Common myeloid progenitor, CD34-positive (primary cell): ENCODE results near the gene ITGA11.

Experiments
- CTCF ChIA-PET: fragments of 350-600 bp; sonication (Branson Sonifier 250); formaldehyde crosslinking; loops from one replicate; lab custom pipeline; 2021; ENCODE audit warnings: antibody characterized with exemption; lab: Charles Lee
- POLR2A ChIA-PET: fragments of 350-600 bp; sonication (Branson Sonifier 250); formaldehyde crosslinking; loops from one replicate; lab custom pipeline; 2021; ENCODE audit warnings: antibody characterized with exemption; lab: Charles Lee
- DNase-seq, 3 donors: peaks; one replicate each; pipeline versions ENCODE4 v3.0.0 to v3.0.0-alpha.2; 2013
- H3K27ac ChIP-seq, 2 experiments: 1 replicate in 1 of 2; 2 replicates in 1 of 2; pipeline ENCODE4 v1.7.0; 2013; ENCODE audit warnings: inconsistent platforms in 2 of 2, low read length in 2 of 2, mild to moderate bottlenecking in 2 of 2, low read depth in 1 of 2, moderate library complexity in 1 of 2; ENCODE audit not compliant: severe bottlenecking in 2 of 2, insufficient read depth in 1 of 2, poor library complexity in 1 of 2
- H3K27me3 ChIP-seq, 5 experiments: replicated peaks in 2 of 5; 1 replicate in 3 of 5; 2 replicates in 2 of 5; pipeline versions ENCODE4 v1.6.1 to v1.7.0; 2013; ENCODE audit warnings: low read length in 4 of 5, mild to moderate bottlenecking in 2 of 5, moderate library complexity in 2 of 5, inconsistent platforms in 1 of 5; ENCODE audit not compliant: insufficient read depth in 5 of 5, control insufficient read depth in 4 of 5
- H3K36me3 ChIP-seq, 4 experiments: 1 replicate in 2 of 4; 2 replicates in 2 of 4; pipeline versions ENCODE4 v1.6.1 to v1.7.0; 2013; ENCODE audit warnings: low read length in 3 of 4, control low read depth in 1 of 4, mild to moderate bottlenecking in 1 of 4; ENCODE audit not compliant: control insufficient read depth in 4 of 4, insufficient read depth in 4 of 4
- H3K4me1 ChIP-seq, 4 experiments: 1 replicate in 3 of 4; 2 replicates in 1 of 4; pipeline versions ENCODE4 v1.6.1 to v1.7.1; 2013; ENCODE audit warnings: low read length in 3 of 4, mild to moderate bottlenecking in 3 of 4, control low read depth in 1 of 4, inconsistent platforms in 1 of 4, moderate library complexity in 1 of 4; ENCODE audit not compliant: control insufficient read depth in 4 of 4, insufficient read depth in 4 of 4; ENCODE audit errors: control extremely low read depth in 1 of 4
- H3K4me3 ChIP-seq, 7 experiments: 1 replicate in 4 of 7; 2 replicates in 3 of 7; pipeline versions ENCODE4 v1.5.1 to v1.7.0; 2013; ENCODE audit warnings: mild to moderate bottlenecking in 7 of 7, low read length in 6 of 7, moderate library complexity in 6 of 7, inconsistent platforms in 2 of 7, low read depth in 2 of 7, control low read depth in 1 of 7; ENCODE audit not compliant: insufficient read depth in 4 of 7, control insufficient read depth in 1 of 7; ENCODE audit errors: extremely low read depth in 1 of 7
- H3K9me3 ChIP-seq, 5 experiments: 1 replicate in 4 of 5; 2 replicates in 1 of 5; pipeline versions ENCODE4 v1.6.1 to v1.7.1; 2013; ENCODE audit warnings: low read length in 4 of 5, mild to moderate bottlenecking in 2 of 5, inconsistent platforms in 1 of 5, low read depth in 1 of 5, moderate library complexity in 1 of 5; ENCODE audit not compliant: control insufficient read depth in 4 of 5, insufficient read depth in 2 of 5; ENCODE audit errors: control extremely low read depth in 1 of 5
- WGBS: methylation state at CpG from one replicate; pipeline ENCODE4 v1.1.5; 2013; ENCODE audit not compliant: insufficient coverage; 5-methylcytosine and 5-hydroxymethylcytosine counted together

ITGA11 gene

DNA sequence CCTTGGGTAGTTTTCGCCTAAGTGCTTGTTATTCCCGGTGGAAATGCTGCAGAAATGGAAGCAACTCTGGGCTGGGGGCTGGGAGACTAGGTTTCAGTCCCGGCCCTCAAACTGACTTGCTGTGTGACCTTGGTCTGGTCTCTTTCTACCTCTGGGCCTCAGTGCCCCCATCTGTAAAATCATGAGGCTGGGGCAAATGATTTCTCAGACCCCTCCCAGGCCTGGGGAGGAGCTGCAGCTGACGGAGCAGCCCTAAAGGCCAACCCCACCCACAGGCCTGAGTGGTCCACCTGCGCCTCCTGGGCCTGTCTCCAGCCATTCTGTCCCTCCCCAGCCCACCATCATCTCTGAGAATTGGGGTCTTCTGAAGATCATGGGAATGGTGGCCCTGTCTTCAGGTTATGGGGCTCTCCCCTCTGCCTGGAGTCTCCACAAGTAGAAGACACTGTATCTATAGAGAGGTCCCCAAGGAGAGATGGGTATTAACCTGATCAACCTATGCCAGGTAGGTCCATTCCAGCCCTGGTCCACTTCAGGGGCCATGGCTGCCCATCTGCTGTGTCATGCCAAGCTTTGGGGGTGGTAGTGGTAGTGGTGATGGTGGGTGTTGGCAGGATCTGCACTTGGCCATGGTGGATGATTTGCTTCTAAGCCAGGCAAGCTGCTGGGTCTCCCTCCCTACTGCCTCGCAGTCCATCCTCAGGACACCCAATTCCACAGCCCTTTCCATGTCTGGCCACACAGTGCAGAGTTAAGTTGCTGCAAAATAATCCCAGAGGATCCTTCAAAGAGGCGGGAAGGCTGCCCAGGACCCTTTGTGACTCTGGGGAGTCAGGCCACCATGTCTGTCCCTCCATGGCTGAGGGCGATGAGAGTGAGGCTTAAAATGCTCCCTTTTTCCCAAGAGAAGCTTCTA lies 46.0 kb downstream of the ITGA11 start:
- Histone ChIP-seq H3K27me3 (no peaks in the 10 kb centered on the region), H3K27ac (no peak overlapping the region), H3K4me3 (no peak overlapping the region), H3K9me3 (no peaks in the 10 kb centered on the region), H3K36me3 (no peaks in the 10 kb centered on the region), H3K4me1 (peaks cover 4 to 16% (median 11%) of the 10 kb centered on the region in 4 experiments)
- ChIA-PET POLR2A (no interaction called here), CTCF (interaction anchor here (0.8 to 2.9 kb wide), 2 partner anchors 79 to 133 kb away, joined by 3 to 11 read pairs; no protein-coding TSS in a partner anchor)
- 94% methylated on average over 5 of the region's 8 CpGs for WGBS
- no peak for DNase-seq

DNA sequence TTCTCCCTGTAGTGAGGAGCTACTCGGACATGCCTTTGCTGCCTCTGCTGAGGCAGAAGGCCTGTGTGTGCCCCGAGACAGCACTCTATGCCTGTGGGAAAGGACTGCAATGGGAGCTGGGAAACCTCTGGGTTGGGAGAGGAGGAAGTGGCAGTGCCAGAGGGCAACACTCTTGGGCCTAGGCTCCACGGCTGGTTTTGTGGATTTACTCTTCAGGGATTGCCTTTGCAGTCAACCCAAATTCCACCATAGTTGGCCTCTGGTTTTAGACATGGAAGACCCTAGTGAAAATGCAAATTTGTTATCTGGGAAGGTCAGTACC lies 46.8 kb downstream of the ITGA11 start:
- Histone ChIP-seq H3K4me3 (no peak overlapping the region), H3K36me3 (no peaks in the 10 kb centered on the region), H3K4me1 (peaks cover 1 to 15% (median 11%) of the 10 kb centered on the region in 4 experiments), H3K27me3 (no peaks in the 10 kb centered on the region), H3K27ac (no peak overlapping the region), H3K9me3 (no peaks in the 10 kb centered on the region)
- ChIA-PET CTCF (interaction anchor here (0.8 to 2.9 kb wide), 2 partner anchors 78 to 132 kb away, joined by 3 to 11 read pairs; no protein-coding TSS in a partner anchor), POLR2A (no interaction called here)
- DNase-seq, result no peak
- 100% methylated on average over 3 of the region's 3 CpGs for WGBS

DNA sequence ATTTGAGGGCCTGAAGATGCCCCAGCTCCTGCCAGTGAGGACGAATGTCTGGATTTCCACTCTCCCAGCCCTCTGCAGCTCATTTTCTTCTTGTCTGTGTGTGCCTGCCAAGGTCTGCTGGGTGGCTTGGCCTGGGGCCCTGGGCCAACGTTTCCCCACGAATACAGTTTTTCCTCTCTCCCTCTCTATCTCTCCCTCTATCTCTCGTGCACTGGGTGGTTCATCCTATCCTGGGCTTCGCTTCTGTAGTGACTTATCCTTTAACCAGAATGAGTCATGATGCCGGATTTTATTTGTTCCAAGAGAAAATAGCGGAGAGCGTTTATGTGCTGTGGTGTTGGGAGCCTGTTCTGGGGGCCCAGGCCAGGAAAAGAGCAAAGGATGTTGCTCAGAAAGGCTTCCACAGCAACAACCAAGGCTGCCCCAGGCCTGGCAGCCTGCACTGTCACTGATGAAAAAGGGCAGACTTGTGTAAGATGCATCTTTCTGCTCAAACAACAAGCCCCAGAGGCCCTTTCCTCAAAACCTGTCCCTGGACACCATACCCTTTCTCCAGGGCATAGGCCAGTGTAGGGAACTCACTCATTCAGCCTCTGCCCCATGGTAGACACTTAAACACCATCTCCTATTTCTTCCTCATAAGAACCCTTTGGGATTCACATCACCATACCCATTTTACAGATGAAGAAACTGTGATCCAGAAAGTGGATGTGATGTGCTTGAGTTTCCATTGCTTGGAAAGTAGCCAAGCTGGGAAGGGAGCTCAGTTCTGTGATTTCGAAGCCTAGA lies 47.3 kb downstream of the ITGA11 start:
- Histone ChIP-seq H3K9me3 (no peaks in the 10 kb centered on the region), H3K36me3 (no peaks in the 10 kb centered on the region), H3K27ac (no peak overlapping the region), H3K4me3 (no peak overlapping the region), H3K27me3 (no peaks in the 10 kb centered on the region), H3K4me1 (peaks cover 5 to 15% (median 12%) of the 10 kb centered on the region in 4 experiments)
- DNase-seq, result no peak
- ChIA-PET POLR2A (no interaction called here), CTCF (interaction anchor here (0.7 to 2.9 kb wide), 6 partner anchors 11 to 239 kb away, joined by 3 to 11 read pairs (median 4); no protein-coding TSS in a partner anchor)
- WGBS, result 82% methylated on average over 9 of the region's 9 CpGs

DNA sequence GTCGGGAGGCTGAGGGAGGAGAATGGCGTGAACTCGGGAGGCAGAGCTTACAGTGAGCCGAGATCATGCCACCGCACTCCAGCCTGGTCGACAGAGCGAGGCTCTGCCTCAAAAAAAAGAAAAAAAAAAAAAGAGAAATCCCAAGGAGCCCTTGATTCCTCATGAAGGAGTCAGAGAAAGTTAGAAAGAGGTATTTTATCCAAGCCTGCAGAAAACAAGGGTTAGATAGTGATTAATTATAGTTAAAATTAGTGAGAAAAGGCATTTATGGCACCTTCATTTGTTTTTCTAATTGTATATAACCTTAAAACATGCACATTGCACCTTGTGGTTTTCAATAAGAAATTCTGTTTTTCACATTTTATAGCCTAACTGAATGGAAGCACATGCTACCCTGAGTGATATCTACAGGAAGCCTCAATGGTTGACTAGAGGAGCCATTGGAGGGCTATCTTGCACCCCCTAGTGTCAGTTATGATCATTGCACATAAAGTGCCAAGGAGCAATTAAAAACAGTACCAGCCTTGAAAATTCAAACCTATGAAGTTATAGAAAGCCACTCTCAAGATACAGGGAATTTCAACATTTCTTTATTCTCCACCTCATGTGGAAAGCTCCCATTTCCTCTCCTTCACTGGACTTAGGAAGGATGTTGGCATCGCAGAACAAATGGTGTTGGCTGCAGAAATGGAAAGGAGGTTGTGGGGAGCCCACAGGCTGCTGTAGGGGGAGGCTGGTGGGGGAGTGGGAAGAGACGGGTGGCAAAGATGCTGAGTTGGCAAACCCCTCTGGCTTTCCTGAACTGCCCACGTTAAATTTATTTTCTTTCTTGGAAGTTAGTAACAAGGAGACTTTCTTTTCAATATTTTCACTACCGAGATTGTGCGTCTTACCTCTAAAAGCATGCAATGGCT lies 48.5 kb downstream of the ITGA11 start:
- POLR2A ChIA-PET, result no interaction called here
- peaks cover 9 to 23% (median 22%) of the 10 kb centered on the region in 4 experiments for H3K4me1 ChIP-seq
- no peaks in the 10 kb centered on the region for H3K27me3 ChIP-seq
- peak; percentile 48 to 73 (median 69) for DNase-seq
- no peak overlapping the region for H3K4me3 ChIP-seq
- CTCF ChIA-PET, result interaction anchor here (0.7 to 2.9 kb wide), 9 partner anchors 9 to 216 kb away, joined by 3 to 11 read pairs (median 4); no protein-coding TSS in a partner anchor
- H3K9me3 ChIP-seq, result no peaks in the 10 kb centered on the region
- 89% methylated on average over 11 of the region's 12 CpGs for WGBS
- H3K36me3 ChIP-seq, result no peaks in the 10 kb centered on the region
- no peak overlapping the region for H3K27ac ChIP-seq

DNA sequence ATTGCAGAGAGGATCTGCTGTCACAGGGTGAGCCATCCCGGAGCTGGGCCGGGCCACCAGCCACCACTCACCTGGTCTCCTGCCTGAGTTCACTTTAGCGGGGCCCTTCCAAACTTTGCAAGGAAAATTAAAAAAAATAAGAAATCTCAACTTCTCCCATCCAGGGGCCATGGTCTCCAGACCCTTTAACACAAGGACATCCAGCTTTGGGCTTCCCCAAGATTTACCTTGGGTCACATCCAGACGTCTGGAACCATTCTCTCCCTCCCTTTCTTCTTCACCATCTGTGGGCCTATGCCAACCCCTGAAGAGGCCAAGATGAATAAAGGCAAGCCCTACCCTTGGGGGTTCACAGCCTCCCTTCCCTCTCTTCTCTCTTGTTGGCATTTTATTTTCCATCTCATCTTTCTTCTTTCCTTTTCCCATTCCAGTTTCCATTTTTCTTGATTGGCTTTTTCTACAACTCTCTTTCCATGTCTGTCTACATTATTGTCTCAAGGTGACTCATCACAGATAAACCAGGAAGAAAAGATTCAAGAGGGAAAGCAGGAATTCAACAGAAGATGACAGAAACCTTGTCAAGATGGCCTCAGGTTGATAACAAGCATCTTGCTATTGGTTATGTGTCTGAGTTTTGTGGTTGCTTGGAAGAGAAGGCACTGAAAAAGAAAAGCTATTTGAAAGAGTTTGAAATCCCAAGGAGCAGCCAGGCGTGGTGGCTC lies 49.5 kb downstream of the ITGA11 start:
- ChIA-PET POLR2A (no interaction called here), CTCF (interaction anchor here (0.7 to 2.9 kb wide), 11 partner anchors 13 to 217 kb away, joined by 3 to 11 read pairs (median 3); no protein-coding TSS in a partner anchor)
- Histone ChIP-seq H3K4me1 (peaks cover 9 to 23% (median 22%) of the 10 kb centered on the region in 4 experiments), H3K27me3 (no peaks in the 10 kb centered on the region), H3K27ac (no peak overlapping the region), H3K4me3 (no peak overlapping the region), H3K9me3 (no peaks in the 10 kb centered on the region), H3K36me3 (no peaks in the 10 kb centered on the region)
- no peak for DNase-seq
- 95% methylated on average over 5 of the region's 5 CpGs for WGBS

DNA sequence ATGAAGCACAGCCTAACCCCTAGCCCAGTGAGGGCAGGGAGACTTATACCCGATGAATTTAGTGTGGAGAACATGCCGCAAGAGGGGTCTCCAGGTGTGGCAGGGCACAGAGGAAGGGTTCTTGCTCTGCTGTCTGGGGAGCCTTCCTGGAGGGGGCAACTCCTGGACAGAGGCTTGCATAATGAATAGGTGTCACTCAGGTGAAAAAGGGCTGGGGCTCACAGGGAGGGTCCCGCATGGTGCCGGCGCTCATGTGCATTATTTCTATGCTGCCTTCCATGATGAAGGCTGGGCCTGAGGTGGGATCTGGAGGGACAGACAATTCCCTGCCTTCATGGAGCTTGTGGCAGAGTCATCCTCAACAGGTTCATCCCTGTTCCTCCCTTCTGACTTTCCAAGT lies 51.5 kb downstream of the ITGA11 start:
- peaks cover 9 to 23% (median 22%) of the 10 kb centered on the region in 4 experiments for H3K4me1 ChIP-seq
- DNase-seq, result no peak
- no peaks in the 10 kb centered on the region for H3K9me3 ChIP-seq
- H3K27ac ChIP-seq, result no peak overlapping the region
- no peaks in the 10 kb centered on the region for H3K27me3 ChIP-seq
- H3K4me3 ChIP-seq, result peak overlapping the region in 1 of 7 experiments; percentile 32
- no peaks in the 10 kb centered on the region for H3K36me3 ChIP-seq
- WGBS, result 100% methylated on average over 5 of the region's 5 CpGs
- ChIA-PET POLR2A (no interaction called here), CTCF (interaction anchor here (1.2 kb wide), 1 partner anchor 31 kb away, joined by 3 read pairs; no protein-coding TSS in a partner anchor)
